ENCODE results near the gene ASIC5.
"Not testable (repeated sequence)": the region's sequence is repeated elsewhere in the genome, so short reads cannot be mapped to it uniquely, and the experiment has no call there.

The ASIC5 gene

DNA sequence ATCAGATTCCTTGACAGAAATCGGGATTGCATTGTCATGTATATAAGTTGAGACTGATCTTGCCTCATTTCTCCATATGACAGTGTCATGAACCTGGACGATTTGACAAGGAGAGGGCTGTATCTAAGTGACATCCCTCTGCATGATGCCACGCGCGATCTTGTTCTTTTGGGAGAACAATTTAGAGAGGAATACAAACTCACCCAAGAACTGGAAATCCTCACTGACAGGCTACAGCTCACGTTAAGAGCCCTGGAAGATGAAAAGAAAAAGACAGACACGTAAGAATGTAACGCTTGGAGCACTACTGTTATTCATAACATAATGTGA is 66.3 kb downstream of the ASIC5 start:
- DNase-seq: no peak

DNA sequence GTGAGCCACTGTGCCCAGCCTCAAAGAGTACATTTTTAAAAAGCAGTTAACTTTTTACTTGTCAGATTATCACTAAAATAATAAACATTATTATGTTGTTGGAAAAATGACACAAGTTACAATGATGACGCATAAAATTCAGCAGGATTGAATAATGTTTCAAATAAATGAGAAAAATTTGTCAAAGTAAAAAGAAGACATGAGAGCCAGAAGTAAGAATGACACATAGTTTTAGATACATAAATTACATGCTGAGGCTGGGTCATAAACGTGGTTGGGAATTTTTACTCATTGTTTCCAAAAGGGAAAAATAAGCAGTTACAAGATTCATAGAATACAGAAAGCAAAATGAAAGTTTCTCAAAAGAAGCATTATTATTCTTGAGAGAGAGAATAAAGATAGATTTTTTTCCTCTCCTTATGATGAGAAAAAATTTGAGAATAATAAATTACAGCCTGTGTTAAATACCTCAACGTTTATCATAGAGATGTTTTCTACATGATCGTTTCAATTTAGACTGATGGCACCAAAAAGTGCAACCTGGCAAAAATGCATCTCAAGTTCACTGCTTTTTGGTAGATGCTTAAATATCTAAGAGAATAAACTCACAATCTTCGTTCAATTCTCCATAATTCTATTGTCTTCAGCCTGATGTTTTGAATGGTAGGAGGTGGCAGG is 66.8 kb downstream of the ASIC5 start:
- no peak for DNase-seq

DNA sequence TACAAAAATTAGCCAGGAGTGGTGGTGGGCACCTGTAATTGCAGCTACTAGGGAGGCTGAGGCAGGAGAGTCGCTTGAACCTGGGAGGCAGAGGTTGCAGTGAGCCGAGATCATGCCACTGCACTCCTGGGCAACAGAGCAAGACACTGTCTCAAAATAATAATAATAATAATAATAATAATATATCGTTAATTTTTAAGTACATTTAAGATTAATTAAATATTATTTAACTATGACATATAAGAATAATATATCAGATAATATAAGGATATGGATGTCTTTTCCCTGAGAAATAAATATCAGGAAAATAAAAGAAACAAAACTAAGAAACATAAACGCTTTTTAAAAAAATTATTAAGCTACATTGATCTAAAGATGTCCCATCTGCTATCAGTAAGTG is 68.5 kb downstream of the ASIC5 start:
- not testable (repeated sequence) for DNase-seq

DNA sequence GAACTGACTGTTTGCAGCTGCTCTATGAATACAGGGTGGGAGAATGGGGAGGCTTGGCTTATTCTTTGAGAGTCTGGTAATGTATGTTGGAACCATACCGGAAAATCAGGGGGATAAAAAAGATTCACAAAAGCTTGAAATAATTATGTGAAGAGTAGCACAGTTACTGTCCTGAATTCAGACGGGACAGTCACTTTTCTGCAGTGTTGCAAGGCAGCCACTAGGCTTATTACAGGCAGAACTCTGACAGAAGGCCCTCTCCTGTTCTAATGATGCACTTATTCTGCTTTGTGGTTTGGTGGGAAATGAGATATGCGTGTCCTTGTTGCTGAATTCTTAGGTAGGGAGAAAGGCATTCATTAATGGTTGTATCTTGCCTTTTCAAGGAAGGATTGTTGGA is 70.1 kb downstream of the ASIC5 start:
- DNase-seq: no peak

DNA sequence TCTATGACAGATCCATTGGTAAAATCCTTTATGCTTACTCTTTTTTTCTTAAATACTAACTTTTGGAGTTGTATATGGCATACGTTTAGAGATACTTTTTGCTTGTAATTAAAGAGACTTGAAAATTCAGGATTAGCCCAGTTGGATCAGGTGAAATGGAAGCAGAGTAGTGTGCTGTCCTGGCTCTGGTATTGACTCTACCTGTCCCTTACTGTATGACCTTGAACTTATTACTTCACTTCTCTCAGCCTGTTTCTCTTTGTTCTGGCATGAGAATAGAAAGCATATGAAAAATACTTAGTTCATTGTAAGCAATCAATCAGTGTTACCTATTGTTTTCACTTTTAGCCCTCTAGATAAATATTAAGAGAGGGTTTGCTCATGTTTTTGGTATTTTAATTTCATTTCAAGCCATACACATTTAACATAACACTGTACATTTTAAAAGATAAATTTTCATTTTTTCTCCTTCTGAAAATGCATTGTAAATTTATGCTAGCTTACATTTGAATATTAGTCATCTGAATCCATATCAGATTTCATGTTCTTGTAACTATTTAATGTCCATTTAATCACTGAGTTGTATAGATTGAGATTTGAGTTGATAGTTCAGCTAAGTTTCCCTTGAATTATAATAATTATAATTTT is 71.4 kb downstream of the ASIC5 start:
- DNase-seq: no peak

DNA sequence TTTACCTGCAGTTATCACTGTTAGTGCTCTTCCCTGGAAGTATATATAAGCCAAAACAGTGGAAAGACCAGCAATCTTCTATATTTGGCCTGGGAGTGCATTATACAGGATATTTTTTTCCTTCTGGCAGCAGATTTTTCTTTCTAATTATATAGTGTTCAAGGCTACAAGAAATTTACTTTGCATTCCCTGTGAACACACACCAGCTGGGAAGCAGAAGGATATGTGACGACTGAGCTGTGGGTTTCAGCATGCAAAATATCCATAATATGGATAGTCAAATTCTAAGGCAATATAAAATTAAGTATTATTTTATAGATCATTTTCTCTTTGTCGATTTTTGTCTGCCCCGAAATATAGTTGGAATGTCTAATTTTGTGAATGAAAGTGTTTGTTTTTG is 76.1 kb downstream of the ASIC5 start:
- DNase-seq: no peak

DNA sequence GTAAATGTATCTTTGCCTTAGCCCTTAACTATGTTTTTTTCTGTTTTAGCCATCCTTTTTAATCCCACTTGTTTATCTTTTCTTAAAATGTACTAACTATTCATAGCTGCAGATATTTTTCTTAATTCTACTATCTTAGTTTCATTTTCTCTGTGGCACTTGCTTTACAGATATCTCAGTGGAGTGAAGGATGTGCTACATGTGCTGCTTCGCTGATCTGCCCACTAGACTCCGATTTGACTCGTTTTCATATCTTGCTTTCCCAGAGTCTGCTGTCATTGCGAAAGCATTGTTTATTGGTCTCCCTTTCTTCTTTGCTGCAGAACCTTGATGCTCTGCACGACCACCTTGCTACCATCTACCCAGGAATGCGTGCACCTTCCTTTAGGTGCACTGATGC is 76.7 kb downstream of the ASIC5 start:
- DNase-seq: no peak

DNA sequence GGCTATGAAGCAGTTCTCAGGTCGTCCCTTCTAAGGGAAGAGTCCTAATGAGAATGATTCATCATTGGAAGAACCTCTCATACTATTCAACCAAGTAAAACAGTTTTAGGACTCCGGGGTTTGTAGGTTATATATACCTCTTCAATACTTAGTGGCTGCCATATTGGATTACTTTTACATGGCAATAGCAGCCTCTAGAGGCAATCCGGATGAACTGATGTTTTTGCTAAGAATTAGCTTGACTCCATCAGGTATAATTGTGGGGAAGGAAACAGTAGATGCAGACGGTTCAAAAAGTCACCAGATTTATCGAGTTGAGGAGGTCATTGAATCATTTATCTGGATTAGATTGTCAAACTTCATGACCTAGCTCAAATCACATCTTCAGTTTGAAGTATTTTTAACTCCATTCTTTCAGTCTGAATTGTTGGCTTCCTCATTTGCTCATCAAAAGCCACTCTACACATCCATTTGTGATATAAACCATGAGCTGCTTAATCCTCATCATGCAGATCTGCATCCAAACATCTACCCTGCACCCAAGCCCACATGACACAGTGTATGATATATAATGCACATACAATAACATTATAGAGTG is 78.9 kb downstream of the ASIC5 start:
- peak; percentile 25 to 70 for DNase-seq

DNA sequence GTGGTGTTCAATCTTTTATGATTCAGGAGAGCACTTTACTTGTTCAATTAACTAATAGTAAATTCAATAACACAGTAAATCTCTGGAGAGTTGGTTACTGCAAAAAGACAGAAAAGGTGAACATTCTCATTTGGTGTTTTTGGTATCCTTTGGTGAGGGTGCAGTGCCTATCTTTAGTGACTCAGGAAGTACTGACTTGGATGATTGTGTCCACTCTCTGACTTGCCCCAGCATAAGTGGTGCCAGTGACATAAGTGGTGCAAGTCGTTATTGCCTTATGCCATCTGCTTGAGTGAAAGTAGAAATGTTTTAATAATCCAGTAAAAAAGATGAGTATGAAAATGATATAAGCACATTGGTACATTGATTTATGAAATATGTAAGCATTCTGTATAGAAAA is 80.2 kb downstream of the ASIC5 start:
- no peak for DNase-seq

DNA sequence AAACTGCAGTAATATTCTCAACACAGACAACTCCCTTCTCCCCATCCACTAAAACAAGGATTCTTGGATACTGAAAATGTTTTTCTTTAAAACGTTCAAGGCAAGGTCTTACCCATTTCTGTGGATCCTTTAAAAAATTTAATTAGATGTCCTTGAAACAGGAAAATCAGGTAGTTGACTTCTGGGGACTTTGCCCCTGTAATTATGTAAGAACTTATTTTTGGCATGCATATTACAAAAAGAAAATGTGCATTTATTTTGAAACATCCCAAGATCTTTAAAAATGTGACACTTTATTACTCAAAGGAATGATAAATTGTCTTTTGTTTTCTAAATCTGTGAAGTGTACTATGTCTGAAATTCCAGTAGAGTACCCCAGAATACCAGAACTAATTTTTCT is 81.4 kb downstream of the ASIC5 start:
- DNase-seq: no peak

DNA sequence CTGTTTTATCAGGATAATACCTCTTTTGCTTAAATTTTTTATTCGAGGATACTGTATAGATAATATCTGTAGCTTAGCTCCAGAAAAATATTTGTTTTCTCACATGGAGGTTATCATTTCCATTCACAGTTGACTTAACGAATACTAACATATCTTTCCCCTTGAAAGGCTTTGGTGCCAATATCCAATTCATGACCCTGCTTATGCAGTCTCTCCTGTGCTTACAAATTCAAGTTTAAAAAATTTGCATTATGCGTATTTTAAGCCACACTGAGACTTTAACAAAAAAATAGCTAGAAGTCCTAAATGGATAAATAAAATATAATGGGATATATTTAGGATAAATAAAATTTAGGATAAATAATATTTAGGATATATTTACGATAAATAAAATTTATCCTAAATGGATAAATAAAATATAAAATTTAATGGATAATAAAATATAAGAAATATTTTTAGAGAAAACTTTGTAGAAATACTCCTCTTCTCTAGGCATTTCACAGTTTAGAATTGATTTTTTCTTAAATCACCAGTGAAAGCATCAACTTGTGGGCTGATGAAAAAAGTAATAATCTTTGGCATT is 84.7 kb downstream of the ASIC5 start:
- no peak for DNase-seq

DNA sequence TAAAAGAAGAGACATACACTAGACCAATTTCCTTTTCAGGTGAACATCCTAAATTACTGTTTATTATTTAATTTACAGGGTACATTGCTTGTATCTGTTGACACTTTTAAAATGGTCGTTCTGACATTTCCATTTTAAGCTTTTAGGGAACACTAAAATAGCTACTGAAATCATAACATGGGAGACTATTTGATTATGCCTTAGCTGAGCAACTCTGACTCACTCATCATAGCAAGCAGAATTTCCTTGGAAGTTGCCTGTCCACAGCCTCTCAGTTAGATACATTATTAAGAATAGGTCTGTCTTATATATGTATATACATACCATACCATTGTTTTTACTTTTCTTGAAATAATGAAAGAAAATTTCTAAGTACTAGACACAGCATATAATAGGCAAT is 85.3 kb downstream of the ASIC5 start:
- no peak for DNase-seq

All from NCI-H2081 (cell line).